Muscle of leg (tissue), 11 donors: ENCODE measurements around the gene GREB1L. TPM values are rescaled to one million over a fixed set of nuclear protein-coding genes. Genes with fewer than 3 reads are reported as not detected.

Experiments used
- DNase-seq: peaks from one replicate; pipeline ENCODE4 v3.0.0; 2013
- H3K27ac ChIP-seq: one replicate; pipeline ENCODE4 v1.5.1; 2013; ENCODE audit warnings: mild to moderate bottlenecking, low read length, control low read depth
- H3K27me3 ChIP-seq: one replicate; pipeline ENCODE4 v1.6.1; 2013; ENCODE audit warnings: low read length; ENCODE audit not compliant: control insufficient read depth, insufficient read depth
- H3K36me3 ChIP-seq: one replicate; pipeline ENCODE4 v1.6.1; 2013; ENCODE audit warnings: low read length; ENCODE audit not compliant: control insufficient read depth, insufficient read depth
- H3K4me1 ChIP-seq: one replicate; pipeline ENCODE4 v1.6.1; 2013; ENCODE audit warnings: low read length; ENCODE audit not compliant: control insufficient read depth, insufficient read depth
- H3K4me3 ChIP-seq: one replicate; pipeline ENCODE4 v1.5.1; 2013; ENCODE audit warnings: low read length, control low read depth
- H3K9me3 ChIP-seq: replicated peaks from 2 replicates; pipeline ENCODE4 v1.6.1; 2013; ENCODE audit warnings: low read depth, low read length; ENCODE audit not compliant: control insufficient read depth
- WGBS: methylation state at CpG from one replicate; pipeline ENCODE4 v1.1.5; 2013; ENCODE audit warnings: missing lambda C conversion rate; ENCODE audit not compliant: insufficient coverage; 5-methylcytosine and 5-hydroxymethylcytosine counted together
- polyA plus RNA-seq, 8 donors: library from polyadenylated mRNA; unstranded; fragments of 120-200 nt; gene quantifications; one replicate each; pipeline versions ENCODE4 v1.2.1 to v1.2.3, GENCODE V29; 2013; ENCODE audit warnings: inconsistent platforms in 1 of 8, low replicate concordance in 1 of 8; ENCODE audit not compliant: insufficient read length in 8 of 8, insufficient read depth in 1 of 8
- total RNA-seq: library from RNA; stranded (reverse); fragments of 120-200 nt; gene quantifications from one replicate; pipeline ENCODE4 v1.2.4, GENCODE V29; 2013

GREB1L gene
- total and polyA plus RNA-seq, 9 donors: 2.9 to 8.1 (median 4.9) TPM

GRCh38 chr18:21261352-21261751, 19.3 kb downstream of the GREB1L start:
- no CpG with 5 or more reads among the region's 1 CpG for WGBS
- no peak for DNase-seq
- Histone ChIP-seq H3K27me3 (no peaks in the 10 kb centered on the region), H3K4me3 (no peak overlapping the region), H3K27ac (no peak overlapping the region), H3K9me3 (no peaks in the 10 kb centered on the region), H3K4me1 (no peaks in the 10 kb centered on the region), H3K36me3 (no peaks in the 10 kb centered on the region)

GRCh38 chr18:21262244-21262643, 20.2 kb downstream of the GREB1L start:
- WGBS: no CpG with 5 or more reads among the region's 2 CpGs
- H3K27me3 ChIP-seq: no peaks in the 10 kb centered on the region
- H3K9me3 ChIP-seq: no peaks in the 10 kb centered on the region
- no peak overlapping the region for H3K4me3 ChIP-seq
- no peak for DNase-seq
- H3K4me1 ChIP-seq: no peaks in the 10 kb centered on the region
- H3K36me3 ChIP-seq: no peaks in the 10 kb centered on the region
- H3K27ac ChIP-seq: no peak overlapping the region

- 17% methylated on average over 1 of the region's 2 CpGs for WGBS
- no peaks in the 10 kb centered on the region for H3K4me1 ChIP-seq
- H3K27me3 ChIP-seq: no peaks in the 10 kb centered on the region
- H3K4me3 ChIP-seq: no peak overlapping the region
- no peak overlapping the region for H3K27ac ChIP-seq
- DNase-seq: no peak
- no peaks in the 10 kb centered on the region for H3K36me3 ChIP-seq
- H3K9me3 ChIP-seq: no peaks in the 10 kb centered on the region
These were observed 20.9 kb downstream of the GREB1L start for GRCh38 chr18:21262979-21263378.

GRCh38 chr18:21264651-21265050, 22.6 kb downstream of the GREB1L start:
- DNase-seq: no peak
- WGBS: no CpG with 5 or more reads among the region's 2 CpGs
- Histone ChIP-seq H3K4me1 (no peaks in the 10 kb centered on the region), H3K27ac (no peak overlapping the region), H3K27me3 (no peaks in the 10 kb centered on the region), H3K36me3 (no peaks in the 10 kb centered on the region), H3K9me3 (no peaks in the 10 kb centered on the region), H3K4me3 (no peak overlapping the region)

GRCh38 chr18:21265971-21266673, 24.1 kb downstream of the GREB1L start:
- no peaks in the 10 kb centered on the region for H3K36me3 ChIP-seq
- H3K4me3 ChIP-seq: no peak overlapping the region
- no peaks in the 10 kb centered on the region for H3K4me1 ChIP-seq
- no peak overlapping the region for H3K27ac ChIP-seq
- DNase-seq: no peak
- H3K9me3 ChIP-seq: no peaks in the 10 kb centered on the region
- 83% methylated on average over 1 of the region's 3 CpGs for WGBS
- no peaks in the 10 kb centered on the region for H3K27me3 ChIP-seq

GRCh38 chr18:21267400-21267799, 25.4 kb downstream of the GREB1L start:
- 100% methylated on average over 1 of the region's 2 CpGs for WGBS
- Histone ChIP-seq H3K27ac (no peak overlapping the region), H3K4me1 (no peaks in the 10 kb centered on the region), H3K36me3 (no peaks in the 10 kb centered on the region), H3K4me3 (no peak overlapping the region), H3K27me3 (no peaks in the 10 kb centered on the region), H3K9me3 (no peaks in the 10 kb centered on the region)
- no peak for DNase-seq

- H3K4me1 ChIP-seq: no peaks in the 10 kb centered on the region
- no CpG with 5 or more reads among the region's 1 CpG for WGBS
- no peak overlapping the region for H3K4me3 ChIP-seq
- H3K27me3 ChIP-seq: no peaks in the 10 kb centered on the region
- DNase-seq: no peak
- H3K27ac ChIP-seq: no peak overlapping the region
- no peaks in the 10 kb centered on the region for H3K9me3 ChIP-seq
- no peaks in the 10 kb centered on the region for H3K36me3 ChIP-seq
These were observed 27.3 kb downstream of the GREB1L start for GRCh38 chr18:21269349-21269748.

GRCh38 chr18:21270453-21270852, 28.4 kb downstream of the GREB1L start:
- H3K9me3 ChIP-seq: no peaks in the 10 kb centered on the region
- no peak for DNase-seq
- no peak overlapping the region for H3K27ac ChIP-seq
- no peaks in the 10 kb centered on the region for H3K4me1 ChIP-seq
- no peak overlapping the region for H3K4me3 ChIP-seq
- WGBS: no CpG with 5 or more reads among the region's 3 CpGs
- H3K27me3 ChIP-seq: no peaks in the 10 kb centered on the region
- no peaks in the 10 kb centered on the region for H3K36me3 ChIP-seq

- no peak overlapping the region for H3K27ac ChIP-seq
- no peaks in the 10 kb centered on the region for H3K9me3 ChIP-seq
- no peaks in the 10 kb centered on the region for H3K27me3 ChIP-seq
- no CpG with 5 or more reads among the region's 4 CpGs for WGBS
- no peaks in the 10 kb centered on the region for H3K36me3 ChIP-seq
- H3K4me3 ChIP-seq: no peak overlapping the region
- no peak for DNase-seq
- H3K4me1 ChIP-seq: no peaks in the 10 kb centered on the region
These were observed 30.1 kb downstream of the GREB1L start for GRCh38 chr18:21272016-21272579.

GRCh38 chr18:21273568-21273967, 31.5 kb downstream of the GREB1L start:
- Histone ChIP-seq H3K27me3 (no peaks in the 10 kb centered on the region), H3K4me1 (no peaks in the 10 kb centered on the region), H3K36me3 (no peaks in the 10 kb centered on the region), H3K9me3 (no peaks in the 10 kb centered on the region), H3K4me3 (no peak overlapping the region), H3K27ac (no peak overlapping the region)
- WGBS: 63% methylated on average over 1 of the region's 3 CpGs
- no peak for DNase-seq
